Cardiac muscle cell (in vitro differentiated cells and primary cell): Measurements from ENCODE around the gene CEP85L. TPM values are rescaled to one million over a fixed set of nuclear protein-coding genes. Genes with fewer than 3 reads are reported as not detected.

Experiments used
- DNase-seq, 2 donors: peaks; one replicate each; pipeline versions ENCODE4 v3.0.0 to v3.0.0-alpha.2; 2010 to 2017; ENCODE audit warnings: low read depth in 1 of 2, low spot score in 1 of 2
- H3K27ac ChIP-seq: fragments of 200-600 bp; sonication (generic); 2 replicates; pipeline ENCODE4 v1.5.1; 2016
- H3K27me3 ChIP-seq: fragments of 200-600 bp; sonication (generic); 2 replicates; pipeline ENCODE4 v1.6.0; 2016; ENCODE audit warnings: control low read depth
- H3K36me3 ChIP-seq: fragments of 200-600 bp; sonication (generic); 2 replicates; pipeline ENCODE4 v1.5.1; 2016; ENCODE audit warnings: control low read depth
- H3K4me1 ChIP-seq: fragments of 200-600 bp; sonication (generic); 2 replicates; pipeline ENCODE4 v1.8.1; 2017; ENCODE audit warnings: low read depth, mild to moderate bottlenecking, mixed run types
- H3K4me3 ChIP-seq: fragments of 200-600 bp; sonication (generic); 2 replicates; pipeline ENCODE4 v1.5.1; 2016; ENCODE audit warnings: mild to moderate bottlenecking
- H3K9me3 ChIP-seq: fragments of 200-600 bp; sonication (generic); 2 replicates; pipeline ENCODE4 v1.5.1; 2017; ENCODE audit warnings: low read depth, mild to moderate bottlenecking, control low read depth
- CTCF ChIP-seq: IDR thresholded peaks from 2 replicates; pipeline ENCODE4 v1.5.1; 2012; ENCODE audit warnings: low read depth, mild to moderate bottlenecking, low read length
- polyA plus RNA-seq: library from polyadenylated mRNA; unstranded; fragments of >200 nt; fragmentation: Nextera tagmentation; extraction: Ambion mirVana; gene quantifications from 2 replicates; pipeline ENCODE4 v1.2.1, GENCODE V29; 2016
- total RNA-seq: library from RNA; depleted of rRNA; stranded (reverse); fragments of >200 nt; gene quantifications from 2 replicates; pipeline ENCODE4 v1.2.3, GENCODE V29; 2016

CEP85L gene
- total and polyA plus RNA-seq, 2 experiments from 2014 or later = 7.9 to 20.0 TPM

DNA sequence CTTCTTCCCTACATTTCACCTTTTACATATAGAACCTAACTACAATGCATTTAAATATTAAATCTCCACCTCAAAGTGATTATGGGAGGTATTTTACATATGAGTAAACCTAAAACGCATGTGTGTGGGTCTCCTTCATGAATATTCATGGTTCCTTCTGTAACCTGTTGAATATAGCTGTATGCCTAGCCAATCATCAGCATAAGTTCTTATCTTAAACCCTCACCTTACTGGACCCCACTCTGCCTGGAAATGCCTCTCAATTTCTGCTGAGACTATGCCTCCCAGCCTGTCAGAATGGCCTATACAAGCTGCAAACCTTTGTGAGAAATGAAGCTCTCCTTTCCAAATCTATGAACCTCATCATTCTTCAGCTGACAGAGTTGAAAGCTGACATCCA lies 21.3 kb downstream of the CEP85L start:
- H3K4me1 ChIP-seq = no peaks in the 10 kb centered on the region
- H3K27me3 ChIP-seq = no peaks in the 10 kb centered on the region
- H3K27ac ChIP-seq = no peak overlapping the region
- no peak for TF ChIP-seq CTCF
- no peak for DNase-seq
- no peak overlapping the region for H3K4me3 ChIP-seq
- no peaks in the 10 kb centered on the region for H3K9me3 ChIP-seq
- H3K36me3 ChIP-seq = no peaks in the 10 kb centered on the region

DNA sequence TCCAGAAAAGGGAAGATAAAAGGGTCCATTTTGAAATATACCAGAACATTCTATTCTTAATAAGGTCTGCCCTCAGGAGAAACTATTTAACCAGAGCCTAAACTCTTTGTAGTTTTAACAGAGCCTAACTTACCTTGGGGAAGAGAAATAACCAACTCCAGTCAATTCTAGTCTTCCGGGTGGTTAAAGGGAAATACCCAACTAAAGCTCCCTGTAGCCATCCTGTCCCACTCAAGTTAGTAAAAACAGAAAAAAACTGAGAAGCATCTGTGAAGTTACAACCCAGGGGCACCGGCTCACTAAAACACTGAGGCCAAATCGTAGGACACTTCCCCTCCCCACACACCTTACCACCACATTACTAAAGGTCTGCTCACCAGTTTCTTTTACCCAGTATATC lies 23.7 kb downstream of the CEP85L start:
- no peaks in the 10 kb centered on the region for H3K4me1 ChIP-seq
- no peaks in the 10 kb centered on the region for H3K27me3 ChIP-seq
- no peak overlapping the region for H3K27ac ChIP-seq
- no peaks in the 10 kb centered on the region for H3K36me3 ChIP-seq
- no peak overlapping the region for H3K4me3 ChIP-seq
- TF ChIP-seq CTCF = no peak
- DNase-seq = no peak
- no peaks in the 10 kb centered on the region for H3K9me3 ChIP-seq

GRCh38 chr6:118625833-118626232 lies 25.6 kb downstream of the CEP85L start:
- no peaks in the 10 kb centered on the region for H3K4me1 ChIP-seq
- H3K27ac ChIP-seq = no peak overlapping the region
- no peak overlapping the region for H3K4me3 ChIP-seq
- H3K27me3 ChIP-seq = no peaks in the 10 kb centered on the region
- TF ChIP-seq CTCF = no peak
- no peaks in the 10 kb centered on the region for H3K9me3 ChIP-seq
- DNase-seq = no peak
- no peaks in the 10 kb centered on the region for H3K36me3 ChIP-seq

GRCh38 chr6:118621799-118622470 lies 29.5 kb downstream of the CEP85L start:
- H3K27me3 ChIP-seq = no peaks in the 10 kb centered on the region
- TF ChIP-seq CTCF = no peak
- no peak overlapping the region for H3K27ac ChIP-seq
- no peaks in the 10 kb centered on the region for H3K4me1 ChIP-seq
- H3K9me3 ChIP-seq = no peaks in the 10 kb centered on the region
- H3K36me3 ChIP-seq = no peaks in the 10 kb centered on the region
- no peak for DNase-seq
- no peak overlapping the region for H3K4me3 ChIP-seq

- H3K4me1 ChIP-seq = no peaks in the 10 kb centered on the region
- no peak for TF ChIP-seq CTCF
- no peaks in the 10 kb centered on the region for H3K9me3 ChIP-seq
- H3K27me3 ChIP-seq = no peaks in the 10 kb centered on the region
- H3K4me3 ChIP-seq = no peak overlapping the region
- no peak overlapping the region for H3K27ac ChIP-seq
- H3K36me3 ChIP-seq = no peaks in the 10 kb centered on the region
- DNase-seq = no peak
Observed at GRCh38 chr6:118620202-118620601, 31.2 kb downstream of the CEP85L start.
